Thyroid gland (tissue), 4 donors: ENCODE measurements around the gene LRRN4CL. TPM values are rescaled to one million over a fixed set of nuclear protein-coding genes. Genes with fewer than 3 reads are reported as not detected.
A peak's percentile ranks its signal among the peaks of the same experiment; 100 is the strongest.

ENCODE experiments used
- DNase-seq, 2 donors: peaks; one replicate each; pipeline ENCODE4 v3.0.0-alpha.2; 2019
- H3K27ac ChIP-seq, 3 donors: fragments of 200-600 bp; sonication (generic); 1 replicate in 2 of 3; 2 replicates in 1 of 3; pipeline ENCODE4 v1.5.1; 2016 to 2019; ENCODE audit warnings: mild to moderate bottlenecking in 1 of 3, moderate library complexity in 1 of 3
- H3K27me3 ChIP-seq: fragments of 200-600 bp; sonication (generic); one replicate; pipeline ENCODE4 v1.5.1; 2019
- H3K36me3 ChIP-seq, 2 donors: fragments of 200-600 bp; sonication (generic); one replicate each; pipeline ENCODE4 v1.5.1; 2016 to 2019
- H3K4me1 ChIP-seq, 2 donors: fragments of 200-600 bp; sonication (generic); one replicate each; pipeline ENCODE4 v1.5.1; 2017 to 2019
- H3K4me3 ChIP-seq, 3 donors: fragments of 200-600 bp; sonication (generic); replicated peaks in 1 of 3; 1 replicate in 2 of 3; 2 replicates in 1 of 3; pipeline ENCODE4 v1.5.1; 2016; ENCODE audit warnings: mild to moderate bottlenecking in 1 of 3
- H3K9me3 ChIP-seq: fragments of 200-600 bp; sonication (generic); one replicate; pipeline ENCODE4 v1.5.1; 2017
- CTCF ChIP-seq, 6 experiments: fragments of 200-600 bp in 3 of 6; fragments of 450-650 bp in 3 of 6; sonication (generic) in 3 of 6; IDR thresholded peaks; one replicate each; pipeline ENCODE4 v1.5.1; 2016 to 2019; ENCODE audit warnings: antibody characterized with exemption in 6 of 6, mild to moderate bottlenecking in 2 of 6, inconsistent platforms in 1 of 6, moderate library complexity in 1 of 6
- POLR2A ChIP-seq, 2 donors: fragments of 450-650 bp; IDR thresholded peaks; one replicate each; pipeline ENCODE4 v1.6.1; 2017; ENCODE audit warnings: antibody characterized with exemption in 2 of 2, mild to moderate bottlenecking in 2 of 2, moderate library complexity in 1 of 2
- WGBS, 2 donors: methylation state at CpG; one replicate each; pipeline ENCODE4 v1.1.5; 2017; 5-methylcytosine and 5-hydroxymethylcytosine counted together
- intact Hi-C: fragments of 100-400 bp; cut with DNase I; formaldehyde crosslinking; loops from one replicate; pipeline ENCODE4 v1.15.1; 2023
- total RNA-seq, 4 donors: library from RNA; depleted of rRNA; stranded (reverse); fragments of >200 nt; gene quantifications; one replicate each; pipeline ENCODE4 v1.2.3, GENCODE V29; 2016

LRRN4CL gene
- total RNA-seq, 4 donors from 2014 or later, result 2.5 to 18.3 (median 9.0) TPM

GRCh38 chr11:62665075-62665598 is 24.2 kb downstream of the LRRN4CL start, which contains the start of the genes C11orf98 and CSKMT:
C11orf98 (minus strand) TSS chr11:62665210; CDS start chr11:62665169, 41 bp downstream.
CSKMT (plus strand) TSS chr11:62665312; CDS start chr11:62665880, 568 bp downstream.
- DNase-seq, result peak; percentile 94 to 95
- WGBS, 2 donors, result 0 to 2% methylated on average over 5 to 10 of the region's 47 CpGs

DNA sequence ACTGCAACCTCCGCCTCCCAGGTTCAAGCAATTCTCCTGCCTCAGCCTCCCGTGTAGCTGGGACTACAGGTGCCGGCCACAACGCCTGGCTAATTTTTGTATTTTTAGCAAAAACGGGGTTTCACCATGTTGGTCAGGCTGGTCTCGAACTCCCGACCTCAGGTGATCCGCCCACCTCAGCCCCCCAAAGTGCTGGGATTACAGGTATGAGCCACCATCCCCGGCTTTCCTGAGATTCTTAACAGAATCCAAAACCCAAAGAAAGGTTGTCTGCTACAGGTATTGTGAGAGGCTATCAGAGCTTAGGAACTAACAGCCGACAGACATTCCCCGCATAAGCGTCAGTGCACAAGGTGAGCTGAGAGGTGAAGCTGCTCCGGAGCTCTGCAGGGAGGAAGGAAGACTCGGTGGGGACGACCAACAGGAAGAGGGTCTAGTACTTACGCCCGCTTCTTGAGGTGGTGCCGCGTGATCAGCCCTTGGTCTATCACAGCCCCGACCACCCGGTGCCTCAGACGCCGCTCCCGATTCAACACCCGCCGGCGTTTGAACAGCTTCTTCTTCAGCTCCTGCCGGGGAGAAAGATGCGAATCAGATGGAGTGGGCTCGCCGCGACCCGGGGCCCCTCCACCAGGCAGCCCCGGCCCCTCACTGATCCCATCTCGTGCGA is 24.8 kb downstream of the LRRN4CL start:
- TF ChIP-seq CTCF (IDR thresholded peaks at IDR 0.05) (no peak), POLR2A (IDR thresholded peaks at IDR 0.05) (no peak)
- H3K4me1 ChIP-seq, result peaks cover 10 to 16% of the 10 kb centered on the region in 2 donors
- intact Hi-C loops, result no loop called here
- no peaks in the 10 kb centered on the region for H3K36me3 ChIP-seq
- DNase-seq, result peak; percentile 61 to 64
- WGBS, 2 donors, result 3 to 7% methylated on average over 14 to 27 of the region's 36 CpGs
- H3K4me3 ChIP-seq, result peak overlapping the region; percentile 63 to 93 (median 82)
- H3K9me3 ChIP-seq, result no peaks in the 10 kb centered on the region
- H3K27ac ChIP-seq, result peak overlapping the region; percentile 63 to 79 (median 77)
- no peaks in the 10 kb centered on the region for H3K27me3 ChIP-seq

More at GRCh38 chr11:62665075-62665598, 24.2 kb downstream of the LRRN4CL start, which contains the start of the genes C11orf98 and CSKMT:
- intact Hi-C loops, result no loop called here
- no peaks in the 10 kb centered on the region for H3K27me3 ChIP-seq
- no peaks in the 10 kb centered on the region for H3K9me3 ChIP-seq
- H3K4me3 ChIP-seq, result peak within 1 kb of the TSS; percentile 63 to 93 (median 82)
- H3K27ac ChIP-seq, result peak within 1 kb of the TSS; percentile 63 to 79 (median 77)
- peaks cover 10 to 16% of the 10 kb centered on the region in 2 donors for H3K4me1 ChIP-seq
- TF ChIP-seq POLR2A (IDR thresholded peaks at IDR 0.05), result peak; percentile 89 to 99
- TF ChIP-seq CTCF (IDR thresholded peaks at IDR 0.05), result no peak
- H3K36me3 ChIP-seq, result no peaks in the 10 kb centered on the region

- no peak for DNase-seq
- 52 to 65% methylated on average over 5 of the region's 5 CpGs for WGBS, 2 donors
- intact Hi-C loops, result no loop called here
Observed at GRCh38 chr11:62656796-62657429, 32.4 kb downstream of the LRRN4CL start.

GRCh38 chr11:62654297-62654696 is 35.0 kb downstream of the LRRN4CL start:
- no peak for DNase-seq
- Histone ChIP-seq H3K4me3 (no peak overlapping the region), H3K27ac (no peak overlapping the region), H3K36me3 (peaks cover 0 to 6% of the 10 kb centered on the region in 2 donors), H3K27me3 (no peaks in the 10 kb centered on the region), H3K4me1 (peaks cover 6 to 11% of the 10 kb centered on the region in 2 donors), H3K9me3 (no peaks in the 10 kb centered on the region)
- intact Hi-C loops, result no loop called here
- TF ChIP-seq POLR2A (IDR thresholded peaks at IDR 0.05) (no peak), CTCF (IDR thresholded peaks at IDR 0.05) (no peak)
- 79 to 84% methylated on average over 11 of the region's 11 CpGs for WGBS, 2 donors

More at GRCh38 chr11:62656796-62657429, 32.4 kb downstream of the LRRN4CL start:
- TF ChIP-seq CTCF (IDR thresholded peaks at IDR 0.05) (no peak), POLR2A (IDR thresholded peaks at IDR 0.05) (no peak)
- Histone ChIP-seq H3K4me3 (no peak overlapping the region), H3K4me1 (peaks cover 6% of the 10 kb centered on the region in 2 donors), H3K27ac (no peak overlapping the region), H3K36me3 (no peaks in the 10 kb centered on the region), H3K9me3 (no peaks in the 10 kb centered on the region), H3K27me3 (no peaks in the 10 kb centered on the region)
